NCI-H1417 treated with DMSO at 0.1 percent for 48 hours (cell line): ENCODE data around the gene HECW1.
"Not testable (repeated sequence)": the region's sequence is repeated elsewhere in the genome, so short reads cannot be mapped to it uniquely, and the experiment has no call there.

Source experiments
- DNase-seq: peaks from one replicate; lab custom pipeline; 2025; lab: John Stamatoyannopoulos, UW

Gene HECW1

DNA sequence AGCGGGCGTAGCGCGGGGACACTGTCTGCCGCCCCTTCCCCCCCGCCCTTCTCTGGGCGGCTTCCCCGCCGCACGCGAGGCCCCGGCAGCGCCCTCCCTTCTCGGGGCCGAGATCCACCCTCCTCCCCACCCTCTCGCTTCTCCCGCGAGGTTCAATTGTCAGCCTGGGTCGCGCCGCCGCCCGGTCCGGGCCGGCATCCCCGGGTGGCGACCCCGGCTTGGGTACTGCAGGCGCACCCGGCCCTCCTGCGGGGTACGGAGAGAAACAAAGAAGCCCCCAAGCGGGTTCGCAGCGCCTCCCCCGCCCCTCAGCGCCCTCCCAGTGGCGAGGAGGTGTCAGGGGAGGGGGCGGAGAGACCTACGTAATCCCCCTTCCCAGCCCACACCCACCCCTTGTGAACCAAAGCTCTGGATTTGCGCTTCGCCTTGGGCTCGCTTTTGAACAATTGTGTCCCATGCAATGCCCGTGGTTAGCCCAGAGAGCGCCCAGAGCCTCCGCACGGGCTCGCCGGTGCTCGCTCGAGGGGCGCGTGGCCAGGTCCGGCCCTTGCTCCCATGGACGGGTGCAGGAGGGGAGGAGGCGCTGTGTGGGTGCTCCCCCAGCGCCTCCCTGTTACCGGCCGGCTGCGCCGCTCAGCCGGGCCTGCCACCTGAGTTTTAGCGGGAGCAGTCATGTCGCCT, 634 bp downstream of the HECW1 start:
- no peak for DNase-seq

DNA sequence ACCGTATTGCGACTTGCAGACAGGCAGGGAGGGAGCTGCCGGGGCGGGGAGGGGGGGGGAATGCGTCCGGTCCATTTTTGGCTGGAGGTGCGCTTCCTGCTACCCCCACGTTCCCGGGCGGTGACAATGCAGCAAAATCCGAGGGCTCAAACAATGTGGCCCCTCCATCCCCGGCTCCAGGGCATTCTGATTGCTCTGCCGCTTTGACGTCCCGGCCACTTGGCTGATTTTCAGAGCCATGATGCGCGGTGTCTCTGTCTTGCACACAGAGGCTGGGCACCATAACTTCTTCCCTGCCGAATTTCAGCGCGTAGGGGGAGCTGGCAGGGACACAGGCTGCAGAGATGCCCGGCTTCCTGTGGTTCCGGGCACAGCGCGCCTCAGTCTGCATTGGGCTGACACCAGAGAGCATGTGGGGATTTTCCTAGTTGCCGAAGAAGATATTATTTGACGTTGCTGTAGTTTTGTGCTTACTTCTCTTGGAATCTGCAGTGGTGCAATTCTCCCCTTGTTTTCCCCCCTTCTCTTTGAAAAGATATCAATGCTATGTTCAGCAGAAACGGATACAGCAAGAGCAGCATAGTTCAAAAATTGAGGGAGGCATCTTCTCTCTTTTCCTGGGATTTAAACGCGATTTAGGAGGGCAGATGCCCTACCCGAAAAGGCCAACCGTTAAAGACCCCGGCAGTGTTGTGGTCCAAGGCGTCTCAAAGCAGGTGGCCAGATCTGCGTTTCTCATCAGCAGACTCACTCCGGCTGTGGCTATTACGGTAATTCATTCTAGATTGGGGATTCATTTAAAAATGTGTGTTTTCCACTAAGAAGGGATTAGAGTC, 1.4 kb downstream of the HECW1 start:
- DNase-seq: no peak

DNA sequence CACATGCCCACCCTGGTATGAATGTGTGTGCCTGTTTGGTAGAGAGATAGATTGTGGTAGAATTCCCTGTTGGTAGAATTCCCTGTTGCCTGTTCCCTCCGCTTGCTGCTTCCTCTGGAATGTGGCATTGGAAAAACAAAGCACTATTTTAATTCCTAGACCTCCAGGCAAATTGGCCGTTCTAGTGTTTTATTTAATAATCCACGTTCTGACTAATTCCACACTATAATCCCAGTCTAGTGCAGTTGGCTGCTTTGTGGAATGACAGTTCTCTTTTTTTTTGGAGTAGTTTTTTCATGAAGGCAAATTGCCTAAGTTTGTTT, 2.0 kb downstream of the HECW1 start:
- DNase-seq: no peak

DNA sequence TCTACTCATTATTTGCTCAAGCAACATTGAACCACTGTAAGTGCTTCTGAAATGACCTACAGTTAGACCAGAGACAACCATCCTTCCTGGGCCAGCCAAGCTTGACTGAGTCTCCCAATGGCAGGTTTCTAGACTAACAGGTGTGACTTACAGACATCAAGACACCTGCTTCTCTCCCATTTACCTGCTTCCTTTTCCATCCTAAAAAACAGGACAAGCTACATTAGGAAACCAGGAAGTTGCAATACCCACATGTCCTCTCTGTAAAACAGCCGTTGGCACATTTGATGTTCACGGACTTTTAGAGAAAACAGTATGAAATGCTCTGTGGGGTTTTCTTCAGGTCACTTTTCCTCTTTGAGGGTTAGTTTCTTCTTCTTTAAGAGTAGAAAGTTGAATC, 4.0 kb downstream of the HECW1 start:
- DNase-seq: no peak

DNA sequence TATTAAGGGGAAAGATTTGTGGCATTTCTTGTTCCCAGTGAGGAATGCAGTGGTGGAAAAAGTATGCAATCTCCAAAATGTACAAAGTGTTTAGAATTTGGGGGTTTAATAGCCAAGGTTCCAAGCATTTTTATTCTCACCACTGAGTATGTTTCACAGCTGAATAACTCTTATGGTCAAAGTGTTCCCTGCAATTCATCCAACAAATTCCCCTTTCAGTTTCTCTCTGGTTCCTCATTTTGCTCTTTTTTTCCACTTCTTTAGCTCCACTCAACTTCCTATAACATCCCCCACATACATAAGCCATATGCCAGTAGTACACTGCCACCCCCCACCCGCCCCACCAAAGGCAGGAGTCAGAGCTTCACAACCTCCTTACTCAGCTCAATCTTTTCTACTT, 4.6 kb downstream of the HECW1 start:
- DNase-seq: no peak

DNA sequence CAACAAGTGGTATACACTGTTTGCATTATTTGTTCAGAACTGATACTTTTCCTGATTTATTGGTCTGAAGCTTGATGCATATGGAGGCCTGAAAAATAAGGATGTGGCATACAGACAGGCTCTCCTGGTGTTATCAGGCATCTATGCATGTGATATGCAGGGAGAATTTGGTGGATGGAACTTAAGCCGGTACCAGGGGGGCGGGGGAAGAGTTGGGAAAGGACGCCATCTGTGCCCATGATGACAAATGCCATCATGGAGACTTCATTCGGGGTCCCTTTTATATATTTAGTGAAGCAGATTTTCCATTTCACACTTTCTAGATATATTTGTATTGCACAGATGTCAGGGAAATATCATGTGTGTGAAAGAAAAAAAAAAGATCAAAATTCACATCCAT, 5.4 kb downstream of the HECW1 start:
- DNase-seq: no peak

DNA sequence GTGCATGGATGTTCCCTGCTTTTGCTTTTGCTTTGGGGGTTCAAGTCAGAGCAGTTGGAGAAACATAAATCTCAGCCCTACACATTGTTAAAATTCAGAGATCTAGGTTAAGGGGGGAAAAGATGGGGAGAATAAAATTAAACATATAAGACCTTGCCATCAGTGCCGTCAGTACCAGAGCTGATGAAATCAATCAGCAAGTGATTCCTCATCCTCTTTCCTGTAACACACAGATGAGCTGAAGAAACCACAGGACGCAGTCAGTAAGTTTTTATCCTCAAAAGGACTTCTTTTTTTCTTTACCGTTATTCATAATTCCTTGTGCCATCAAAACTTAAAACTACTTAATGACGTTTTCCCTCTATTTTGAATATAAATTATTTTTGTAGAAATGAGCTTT, 5.9 kb downstream of the HECW1 start:
- no peak for DNase-seq

DNA sequence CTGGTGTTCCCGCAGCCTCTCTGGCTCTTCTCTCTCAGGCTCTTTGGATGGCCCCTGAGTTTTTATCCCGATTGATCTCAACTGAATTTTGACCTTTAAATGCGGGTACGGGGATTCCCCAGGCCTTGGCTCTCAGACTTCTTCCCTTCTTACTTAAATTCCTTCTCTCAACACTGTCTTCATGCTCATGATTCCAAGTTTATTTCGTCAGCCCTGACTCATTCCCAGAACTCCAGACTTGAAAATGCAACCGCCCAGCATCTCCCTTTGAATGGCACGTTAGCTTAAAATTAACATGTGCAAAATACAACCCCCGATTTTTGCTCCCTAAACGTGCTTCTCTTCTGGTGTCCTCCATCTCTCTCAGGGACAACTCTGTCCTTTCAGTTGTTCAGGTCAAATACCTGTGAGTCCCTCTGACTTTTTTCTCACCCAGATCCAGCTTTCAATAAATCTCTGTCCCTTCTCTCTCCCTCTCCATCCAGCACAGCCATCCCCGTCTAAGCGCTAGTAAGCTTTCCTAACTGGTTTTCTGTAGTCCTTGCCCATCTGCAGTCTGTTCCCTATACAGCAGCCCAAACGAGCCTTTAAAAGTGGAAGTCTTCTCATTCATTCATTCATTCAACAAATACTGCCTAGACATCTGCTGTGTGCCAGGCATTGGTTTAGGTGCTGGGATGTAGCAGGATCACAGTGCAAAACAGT, 7.1 kb downstream of the HECW1 start:
- DNase-seq: no peak

DNA sequence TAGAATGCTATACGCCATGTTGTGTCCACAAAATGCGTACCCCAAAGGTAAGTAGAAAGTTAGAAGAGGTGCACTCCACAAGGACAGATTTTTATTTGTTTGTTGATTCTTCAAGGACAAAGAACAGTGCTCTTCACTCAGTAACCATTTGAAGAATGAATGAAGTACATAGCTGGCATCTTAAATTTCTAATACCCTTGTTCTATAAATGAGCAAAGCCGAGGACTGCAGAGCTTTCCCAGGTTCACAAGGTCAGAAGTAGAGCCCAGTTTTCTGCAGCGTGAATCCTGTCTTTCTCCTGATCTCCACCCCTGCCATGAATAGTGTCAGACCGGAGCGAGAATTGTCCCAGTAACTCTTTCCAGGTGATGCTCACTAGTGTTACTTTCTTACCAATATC, 9.5 kb downstream of the HECW1 start:
- no peak for DNase-seq

DNA sequence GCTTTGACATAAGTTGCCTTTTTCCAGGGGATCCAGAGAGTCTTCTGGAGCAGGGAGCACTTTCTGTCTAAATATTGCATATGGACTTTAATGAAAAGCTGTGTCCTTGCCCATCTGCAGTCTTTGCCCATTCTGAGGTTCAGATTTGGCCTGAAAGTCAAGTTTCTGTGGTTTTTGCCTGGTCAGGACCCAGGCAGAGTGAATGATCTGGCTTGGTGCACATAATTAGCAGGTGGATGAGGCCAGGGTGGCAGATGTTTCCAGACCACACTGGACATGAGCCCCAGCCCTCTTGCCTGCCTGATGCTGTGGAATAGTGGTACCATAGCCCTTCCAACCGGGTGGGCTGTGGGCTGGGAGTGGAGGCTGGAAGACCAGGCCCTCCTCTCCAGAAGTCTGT, 11.0 kb downstream of the HECW1 start:
- DNase-seq: no peak

DNA sequence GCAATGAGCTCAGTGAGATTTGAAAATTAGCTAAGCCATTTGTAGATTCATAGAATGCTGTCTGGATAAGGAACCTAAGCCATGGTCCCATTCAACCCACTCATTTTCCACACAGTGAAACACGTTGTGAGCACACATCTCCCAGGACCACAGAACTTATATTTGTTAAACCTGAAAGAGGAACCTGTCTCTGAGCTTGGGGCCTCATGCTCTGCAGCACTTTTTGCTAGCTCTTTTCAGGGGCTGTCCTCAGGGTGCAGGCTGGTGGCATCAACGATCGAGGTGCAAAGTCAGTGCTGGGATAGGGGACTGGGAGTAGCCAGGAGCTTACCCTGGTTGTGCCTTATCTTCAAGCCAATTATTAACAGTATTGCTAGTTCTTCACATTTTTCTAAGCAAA, 11.9 kb downstream of the HECW1 start:
- DNase-seq: no peak

DNA sequence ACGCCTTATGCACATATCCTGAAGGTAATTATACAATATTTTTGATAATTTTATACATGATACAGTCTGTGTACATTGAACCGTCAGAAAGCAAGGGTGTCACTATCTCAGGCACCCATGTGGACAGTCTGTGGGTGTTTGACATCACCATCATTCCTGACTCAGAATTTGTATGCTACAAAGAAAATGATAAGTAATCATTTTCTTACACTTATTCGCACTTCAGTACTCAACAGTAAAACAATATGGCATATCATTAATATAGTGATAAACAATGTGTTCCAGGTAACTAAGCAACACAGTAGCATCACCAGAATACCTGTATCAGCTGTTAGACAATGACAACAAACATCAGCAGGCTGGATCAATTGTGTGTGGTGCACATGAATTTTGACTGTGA, 17.9 kb downstream of the HECW1 start:
- no peak for DNase-seq

DNA sequence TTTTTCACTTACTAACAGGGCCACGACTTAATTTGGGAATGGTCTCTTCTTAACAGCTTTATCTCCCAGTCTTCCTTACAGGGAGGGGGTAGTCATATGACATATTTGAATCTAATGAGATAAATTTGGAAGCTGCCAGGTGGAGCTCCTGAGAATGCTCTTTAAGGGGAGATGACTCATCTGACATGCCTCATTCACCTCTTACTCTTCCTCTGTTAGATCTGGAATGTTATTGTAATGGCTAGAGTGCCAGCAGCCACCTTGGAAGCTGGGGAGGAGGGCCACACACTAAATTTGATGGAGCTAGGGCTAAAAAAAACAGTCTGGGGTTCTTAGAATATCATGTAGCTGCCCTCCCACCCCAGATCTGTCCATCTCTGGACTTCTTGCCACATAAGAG, 22.7 kb downstream of the HECW1 start:
- no peak for DNase-seq

DNA sequence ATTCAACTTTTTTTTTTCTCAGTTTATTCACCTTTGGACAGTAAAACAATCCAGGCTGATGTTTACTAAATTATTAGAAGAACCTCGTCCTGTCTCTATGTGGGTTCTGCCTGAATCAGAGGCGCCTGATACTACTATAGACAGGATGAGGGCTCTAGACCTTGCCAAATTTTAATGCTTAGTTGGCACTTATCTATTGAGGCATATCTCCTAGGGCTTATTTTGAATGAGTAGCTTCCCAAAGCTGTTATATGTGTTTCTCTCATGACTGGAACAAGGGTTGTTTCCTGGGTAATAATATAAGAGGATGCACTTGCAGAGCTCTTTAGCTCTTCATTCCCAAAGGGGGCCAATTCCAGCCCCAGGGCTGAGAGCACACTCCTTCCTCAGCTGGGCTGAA, 23.6 kb downstream of the HECW1 start:
- DNase-seq: no peak

DNA sequence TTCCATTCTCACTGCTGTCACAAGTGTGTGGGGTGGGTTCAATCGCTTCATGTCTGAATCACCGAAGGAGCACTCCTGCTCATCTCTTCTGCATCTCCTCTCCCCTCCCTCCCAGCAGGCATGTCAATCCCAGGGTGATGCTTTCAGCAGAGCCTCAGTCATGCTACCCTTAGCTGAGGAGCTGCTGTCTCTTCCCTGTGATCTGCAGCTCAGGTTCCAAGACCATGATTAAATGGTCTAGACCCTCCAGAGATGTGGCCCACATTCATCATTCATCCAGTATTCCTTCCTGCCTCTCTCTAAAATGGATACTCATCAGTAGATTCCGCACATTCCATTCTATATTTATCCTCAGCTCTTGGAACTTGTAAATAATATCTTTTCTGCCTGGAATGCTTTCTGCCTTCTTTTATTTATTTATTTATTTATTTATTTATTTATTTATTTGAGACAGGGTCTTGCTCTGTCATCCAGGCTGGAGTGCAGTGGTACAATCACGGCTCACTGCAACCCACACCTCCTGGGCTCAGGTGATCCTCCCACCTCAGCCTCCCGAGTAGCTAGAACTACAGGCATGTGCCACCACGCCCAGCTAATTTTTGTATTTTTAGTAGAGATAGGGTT, 24.8 kb downstream of the HECW1 start:
- not testable (repeated sequence) for DNase-seq

DNA sequence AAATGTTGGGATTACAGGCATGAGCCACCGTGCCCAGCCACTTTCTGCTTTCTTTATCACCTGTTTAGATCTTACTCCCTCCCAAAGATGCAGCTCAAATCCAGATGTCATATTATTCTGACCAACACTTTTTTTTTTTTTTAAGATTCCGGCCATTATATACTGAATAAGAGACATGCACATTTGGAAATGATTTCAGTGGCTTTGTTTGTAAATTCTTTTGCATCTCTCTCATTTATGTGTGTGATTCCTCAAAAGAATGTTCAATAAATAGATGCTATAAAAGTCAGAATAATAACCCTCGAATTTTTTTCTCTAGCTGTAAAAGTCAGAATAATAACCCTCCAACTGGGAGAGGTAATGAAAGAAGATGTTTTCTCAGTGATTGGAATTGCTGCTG, 25.4 kb downstream of the HECW1 start:
- DNase-seq: no peak

DNA sequence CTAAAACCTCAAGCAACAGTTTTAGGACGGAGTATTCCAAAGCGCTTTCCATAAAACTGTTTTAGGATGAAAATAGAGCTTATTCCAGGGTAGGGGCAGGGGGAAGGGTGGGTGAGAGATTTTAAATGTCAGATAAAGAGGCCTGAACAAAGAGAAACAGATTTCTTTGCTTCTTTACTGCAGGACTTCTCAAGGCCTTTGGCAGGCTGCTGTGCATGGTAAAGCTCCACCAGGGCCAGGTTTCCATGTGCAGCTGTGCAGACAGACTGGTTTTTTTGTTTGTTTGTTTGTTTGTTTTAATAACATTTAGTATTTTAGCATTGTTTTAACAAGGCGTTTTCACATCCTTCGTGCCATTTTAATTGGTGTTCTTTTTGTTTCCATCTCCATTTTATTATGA, 26.3 kb downstream of the HECW1 start:
- DNase-seq: no peak

DNA sequence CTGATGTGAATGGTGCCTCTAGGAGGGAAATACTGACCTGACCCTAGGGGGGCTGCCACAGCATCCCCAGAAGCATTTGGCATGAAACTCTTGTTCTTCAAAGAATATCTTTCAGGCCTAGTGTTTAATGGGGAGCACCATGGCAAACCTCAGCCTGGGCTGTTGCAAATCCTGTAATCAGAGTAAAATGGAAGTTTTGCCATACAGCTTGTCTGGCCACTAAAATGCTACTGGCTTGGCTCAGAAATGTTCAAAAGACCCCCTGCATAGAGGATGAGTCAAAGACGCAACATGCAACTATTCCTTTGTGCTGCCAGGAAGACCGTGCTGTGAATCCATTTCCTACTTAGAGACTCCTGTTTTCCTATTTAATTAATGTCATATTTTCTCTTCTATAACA, 26.7 kb downstream of the HECW1 start:
- no peak for DNase-seq

DNA sequence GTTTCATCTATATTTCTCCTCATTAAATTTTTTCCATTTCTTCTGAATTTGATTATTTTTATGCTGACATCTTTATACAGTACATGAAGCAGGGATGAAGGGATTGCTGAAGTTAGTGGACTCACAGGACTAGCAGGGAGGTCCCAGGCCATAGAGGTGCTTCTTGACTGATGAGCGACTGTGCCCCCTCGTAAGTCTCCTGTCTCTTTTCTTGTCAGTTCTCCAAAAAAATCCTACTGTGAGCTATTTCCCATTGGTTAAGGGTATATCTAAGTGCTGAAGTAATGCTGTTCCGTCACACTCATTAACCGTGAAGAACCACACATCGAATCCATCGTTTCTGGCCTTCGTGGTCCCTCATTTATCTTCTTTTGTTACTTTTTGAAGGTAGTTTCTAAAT, 27.7 kb downstream of the HECW1 start:
- no peak for DNase-seq

DNA sequence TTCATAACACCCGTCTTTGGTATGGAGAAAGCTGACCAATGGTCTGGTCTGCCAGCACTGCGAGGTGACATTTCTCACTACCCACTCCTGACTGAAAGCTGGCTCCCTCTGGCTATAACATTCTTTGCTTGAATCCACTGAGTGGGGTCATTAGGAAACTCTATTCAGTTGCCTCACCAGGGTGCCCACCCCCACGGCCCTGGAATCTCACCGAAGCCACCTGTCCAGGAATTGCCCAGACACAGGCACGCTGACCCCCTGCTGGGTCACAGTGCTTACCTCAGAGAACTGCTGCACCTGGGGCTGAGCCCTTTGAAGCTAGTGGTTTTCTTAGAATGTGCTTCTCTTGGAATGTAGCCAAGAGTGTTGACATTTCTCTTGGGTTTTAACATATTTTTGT, 28.6 kb downstream of the HECW1 start:
- DNase-seq: no peak

DNA sequence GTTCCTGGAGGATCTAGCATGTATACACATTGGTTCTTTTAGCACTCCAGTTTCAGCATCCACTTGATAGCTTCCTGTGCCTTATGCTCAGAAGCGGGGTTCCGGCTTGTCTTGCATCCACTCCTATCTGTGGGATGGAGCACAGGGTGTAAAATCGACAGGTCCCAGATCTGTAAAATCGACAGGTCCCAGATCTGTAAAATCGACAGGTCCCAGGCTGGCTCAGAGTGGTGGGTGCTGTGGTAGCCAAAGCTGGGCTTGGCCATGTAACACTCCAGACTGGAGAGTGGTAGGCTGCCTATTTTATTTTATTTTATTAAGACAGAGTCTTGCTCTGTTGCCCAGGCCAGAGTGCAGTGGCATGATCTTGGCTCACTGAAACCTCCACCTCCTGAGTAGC, 30.3 kb downstream of the HECW1 start:
- no peak for DNase-seq

DNA sequence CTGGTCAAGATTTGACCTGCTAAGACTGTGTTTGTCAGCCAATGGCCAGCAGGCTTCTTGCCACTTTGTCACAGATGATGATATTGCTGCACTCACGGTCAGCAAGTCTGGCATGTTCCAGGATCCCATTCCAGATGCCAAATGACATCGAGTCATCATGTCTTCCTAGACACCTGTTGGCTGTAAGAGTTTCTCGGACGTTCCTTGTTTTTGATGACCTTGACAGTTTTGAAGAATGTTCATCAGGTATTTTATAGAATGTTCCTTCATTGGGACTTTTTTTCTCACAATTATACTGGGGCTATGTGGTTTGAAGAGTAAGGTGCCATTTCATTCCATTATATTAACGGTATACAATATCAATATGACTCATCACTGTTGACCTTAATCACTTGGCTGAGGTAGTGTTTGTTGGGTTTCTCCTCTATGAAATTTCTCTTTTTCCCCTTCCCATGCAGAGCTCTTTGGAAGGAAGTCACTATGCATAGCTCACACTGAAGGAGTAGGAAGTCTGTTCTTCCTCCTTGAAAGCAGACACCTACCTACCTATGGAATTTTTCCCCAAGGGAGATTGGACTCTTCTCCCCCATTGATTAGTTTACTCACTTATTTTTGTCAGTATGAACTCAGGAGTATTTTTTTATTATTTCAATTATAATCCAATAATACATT, 31.6 kb downstream of the HECW1 start:
- no peak for DNase-seq
